OCI-LY7 (cell line): ENCODE measurements around the gene AIFM2. TPM values are rescaled to one million over a fixed set of nuclear protein-coding genes. Genes with fewer than 3 reads are reported as not detected.

Source experiments
- BruUV-seq: library from RNA; stranded (reverse); fragments of 400-500 nt; replicated peaks from 2 replicates; lab custom pipeline; 2021; lab: Mats Ljungman, UMichigan
- CTCF ChIA-PET: fragments of 300-600 bp; sonication (Branson Sonifier 250); formaldehyde crosslinking; loops from one replicate; lab custom pipeline; 2022; ENCODE audit warnings: antibody characterized with exemption; ENCODE audit not compliant: unreplicated experiment; lab: Charles Lee
- POLR2A ChIA-PET: fragments of 300-600 bp; sonication (Branson Sonifier 250); formaldehyde crosslinking; loops from one replicate; lab custom pipeline; 2022; ENCODE audit warnings: antibody characterized with exemption; lab: Charles Lee
- DNase-seq: peaks from one replicate; pipeline ENCODE4 v3.0.0-alpha.2; 2015; ENCODE audit warnings: low spot score
- H2AFZ ChIP-seq: fragments of 200-600 bp; sonication (generic), shearing (Covaris generic); 2 replicates; pipeline ENCODE4 v1.6.1; 2014; ENCODE audit warnings: mild to moderate bottlenecking, antibody characterized with exemption, low read length, moderate library complexity
- H3K27ac ChIP-seq: fragments of 200-600 bp; sonication (generic); 2 replicates; pipeline ENCODE4 v1.5.1; 2014; ENCODE audit warnings: mixed run types, low read depth, mild to moderate bottlenecking, moderate library complexity, low read length, inconsistent platforms; ENCODE audit not compliant: poor library complexity, severe bottlenecking
- H3K36me3 ChIP-seq: fragments of 200-600 bp; sonication (generic); 2 replicates; pipeline ENCODE4 v1.6.1; 2014; ENCODE audit warnings: mild to moderate bottlenecking, antibody characterized with exemption, low read length, moderate library complexity, mixed read lengths; ENCODE audit not compliant: insufficient read depth
- H3K4me1 ChIP-seq: fragments of 200-600 bp; sonication (generic); 2 replicates; pipeline ENCODE4 v1.5.1; 2014; ENCODE audit warnings: mild to moderate bottlenecking, low read length; ENCODE audit not compliant: insufficient read depth, poor library complexity, severe bottlenecking
- H3K4me2 ChIP-seq: fragments of 200-600 bp; sonication (generic); 2 replicates; pipeline ENCODE4 v1.6.1; 2014; ENCODE audit warnings: mild to moderate bottlenecking, low read length
- H3K4me3 ChIP-seq: fragments of 200-600 bp; sonication (generic); 2 replicates; pipeline ENCODE4 v1.5.1; 2014; ENCODE audit warnings: mild to moderate bottlenecking, low read depth, low read length; ENCODE audit not compliant: poor library complexity, severe bottlenecking
- H3K79me2 ChIP-seq: fragments of 200-600 bp; sonication (generic); 2 replicates; pipeline ENCODE4 v1.6.1; 2016; ENCODE audit warnings: low read depth, mild to moderate bottlenecking, low read length, moderate library complexity, mixed read lengths; ENCODE audit not compliant: insufficient read depth
- H3K9me2 ChIP-seq: fragments of 200-600 bp; sonication (generic); 2 replicates; pipeline ENCODE4 v1.6.1; 2016; ENCODE audit warnings: mild to moderate bottlenecking, low read length, mixed read lengths; ENCODE audit not compliant: insufficient read depth
- H3K9me3 ChIP-seq: fragments of 200-600 bp; sonication (generic); 2 replicates; pipeline ENCODE4 v1.6.1; 2014; ENCODE audit warnings: mild to moderate bottlenecking, mixed run types, low read length, mixed read lengths
- H4K20me1 ChIP-seq: fragments of 200-600 bp; sonication (generic); 2 replicates; pipeline ENCODE4 v1.6.1; 2014; ENCODE audit warnings: mild to moderate bottlenecking, antibody characterized with exemption, low read length, moderate library complexity, mixed read lengths; ENCODE audit not compliant: insufficient read depth
- CTCF ChIP-seq: fragments of 200-600 bp; sonication (generic); conservative IDR thresholded peaks from 2 replicates; pipeline ENCODE4 v1.5.1; 2014; ENCODE audit warnings: mild to moderate bottlenecking, antibody characterized with exemption, low read length, moderate library complexity, mixed read lengths
- EZH2phosphoT487 ChIP-seq: fragments of 200-600 bp; sonication (generic); IDR thresholded peaks from 2 replicates; pipeline ENCODE4 v1.6.1; 2018; ENCODE audit warnings: low read depth, borderline replicate concordance, mild to moderate bottlenecking, mixed run types, antibody characterized with exemption, low read length, moderate library complexity, mixed read lengths
- intact Hi-C: fragments of 100-400 bp; cut with micrococcal nuclease; formaldehyde crosslinking; loops from one replicate; pipeline ENCODE4 v1.10.0; 2022; ENCODE audit not compliant: unreplicated experiment
- total RNA-seq, 2 experiments: library from RNA; depleted of rRNA in 1 of 2; stranded (reverse); fragments of >200 nt in 1 of 2; shearing (Covaris generic) in 1 of 2; gene quantifications; 2 replicates each; pipeline ENCODE4 v1.2.3, GENCODE V29; 2014 to 2022

AIFM2 gene
- total RNA-seq, 2 experiments from 2014 or later: 1.7 to 2.6 TPM

GRCh38 chr10:70119623-70120022 is 13.0 kb downstream of the AIFM2 start:
- Histone ChIP-seq H4K20me1 (no peaks in the 10 kb centered on the region), H3K4me1 (no peaks in the 10 kb centered on the region), H3K79me2 (no peaks in the 10 kb centered on the region), H3K36me3 (no peaks in the 10 kb centered on the region), H3K9me3 (no peaks in the 10 kb centered on the region), H3K4me2 (no peak overlapping the region), H3K9me2 (no peaks in the 10 kb centered on the region), H3K27ac (no peak overlapping the region), H2AFZ (no peak overlapping the region), H3K4me3 (no peak overlapping the region)
- intact Hi-C loops: loop anchor here (5.0 kb wide), 1 partner anchor 258 kb away; no protein-coding TSS in a partner anchor
- no TSS peak for BruUV-seq
- POLR2A ChIA-PET: no interaction called here
- TF ChIP-seq EZH2phosphoT487: no peak
- TF ChIP-seq CTCF: no peak
- CTCF ChIA-PET: no interaction called here
- DNase-seq: no peak

- Histone ChIP-seq H3K4me3 (no peak overlapping the region), H2AFZ (no peak overlapping the region), H3K4me2 (no peak overlapping the region), H3K27ac (no peak overlapping the region), H3K36me3 (no peaks in the 10 kb centered on the region), H3K79me2 (no peaks in the 10 kb centered on the region), H3K4me1 (no peaks in the 10 kb centered on the region), H3K9me3 (no peaks in the 10 kb centered on the region), H4K20me1 (no peaks in the 10 kb centered on the region), H3K9me2 (no peaks in the 10 kb centered on the region)
- POLR2A ChIA-PET: no interaction called here
- CTCF ChIA-PET: no interaction called here
- no peak for DNase-seq
- intact Hi-C loops: loop anchor here (5.0 kb wide), 1 partner anchor 258 kb away; no protein-coding TSS in a partner anchor
- no peak for TF ChIP-seq CTCF
- no TSS peak for BruUV-seq
Observed at GRCh38 chr10:70119197-70119596, 13.4 kb downstream of the AIFM2 start.

- no peak overlapping the region for H3K4me2 ChIP-seq
- no peaks in the 10 kb centered on the region for H3K36me3 ChIP-seq
- no peaks in the 10 kb centered on the region for H4K20me1 ChIP-seq
- H3K79me2 ChIP-seq: no peaks in the 10 kb centered on the region
- H3K27ac ChIP-seq: no peak overlapping the region
- no TSS peak for BruUV-seq
- no peak overlapping the region for H2AFZ ChIP-seq
- H3K9me3 ChIP-seq: no peaks in the 10 kb centered on the region
- no peak for TF ChIP-seq CTCF
- CTCF ChIA-PET: interaction anchor here (1.0 kb wide), 1 partner anchor 12 kb away, joined by 5 read pairs; no protein-coding TSS in a partner anchor
- no peak overlapping the region for H3K4me3 ChIP-seq
- intact Hi-C loops: loop anchor here (5.0 kb wide), 1 partner anchor 259 kb away; no protein-coding TSS in a partner anchor
- H3K9me2 ChIP-seq: no peaks in the 10 kb centered on the region
- no peak for DNase-seq
- POLR2A ChIA-PET: interaction anchor here (0.6 to 1.4 kb wide), 2 partner anchors 27 to 37 kb away, joined by 3 to 4 read pairs; no protein-coding TSS in a partner anchor
- H3K4me1 ChIP-seq: no peaks in the 10 kb centered on the region
Observed at GRCh38 chr10:70118196-70118595, 14.4 kb downstream of the AIFM2 start.
